ENCODE results near the gene ASB5.
"Not testable (repeated sequence)": the region's sequence is repeated elsewhere in the genome, so short reads cannot be mapped to it uniquely, and the experiment has no call there.

DNA sequence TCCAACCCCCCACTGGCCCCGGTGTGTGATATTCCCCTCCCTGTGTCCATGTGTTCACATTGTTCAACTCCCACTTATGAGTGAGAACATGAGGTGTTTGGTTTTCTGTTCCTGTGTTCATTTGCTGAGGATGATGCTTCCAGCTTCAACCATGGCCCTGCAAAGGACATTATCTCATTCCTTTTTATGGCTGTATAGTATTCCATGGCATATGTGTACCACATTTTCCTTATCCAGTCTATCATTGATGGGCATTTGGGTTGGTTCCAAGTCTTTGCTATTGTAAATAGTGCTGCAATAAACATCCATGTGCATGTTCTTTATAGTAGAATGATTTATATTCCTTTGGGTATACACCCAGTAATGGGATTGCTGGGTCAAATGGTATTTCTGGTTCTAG lies 10.5 kb upstream of the ASB5 start:
- not testable (repeated sequence) for TF ChIP-seq TAF1 (IDR thresholded peaks at IDR 0.05; ENCODE audit: low read depth, low read length); POLR2AphosphoS5 (IDR thresholded peaks at IDR 0.05; ENCODE audit: low read depth, low read length); SPI1 (IDR thresholded peaks at IDR 0.05; ENCODE audit: low read depth, low read length); POLR2A (IDR thresholded peaks at IDR 0.05; ENCODE audit: low read depth, low read length); POU2F2 (IDR thresholded peaks at IDR 0.05; ENCODE audit: low read depth, low read length); PAX5 (IDR thresholded peaks at IDR 0.05; ENCODE audit: insufficient read depth, low read length, severe bottlenecking)
